IPS-15b (cell line): ENCODE measurements around the gene PTK6.
"Not testable (repeated sequence)": the region's sequence is repeated elsewhere in the genome, so short reads cannot be mapped to it uniquely, and the experiment has no call there.

Source experiments
- H3K27me3 ChIP-seq: one replicate; pipeline ENCODE4 v1.6.1; 2013; ENCODE audit warnings: low read length; ENCODE audit not compliant: control insufficient read depth, insufficient read depth
- H3K36me3 ChIP-seq: one replicate; pipeline ENCODE4 v1.6.1; 2013; ENCODE audit warnings: low read length; ENCODE audit not compliant: control insufficient read depth, insufficient read depth
- H3K4me1 ChIP-seq: one replicate; pipeline ENCODE4 v1.6.1; 2013; ENCODE audit warnings: mild to moderate bottlenecking, low read length; ENCODE audit not compliant: control insufficient read depth, insufficient read depth
- H3K4me3 ChIP-seq: one replicate; pipeline ENCODE4 v1.5.1; 2013; ENCODE audit warnings: low read depth, low read length
- H3K9ac ChIP-seq: one replicate; pipeline ENCODE4 v1.6.1; 2013; ENCODE audit warnings: low read depth, mild to moderate bottlenecking, low read length
- H3K9me3 ChIP-seq: one replicate; pipeline ENCODE4 v1.6.1; 2013; ENCODE audit warnings: mild to moderate bottlenecking, low read length; ENCODE audit not compliant: control insufficient read depth, insufficient read depth

The PTK6 gene

GRCh38 chr20:63574156-63574828 is 37.1 kb upstream of the PTK6 start, which contains the start of gene HELZ2:
Gene HELZ2 (minus strand): TSS chr20:63574239. CDS start chr20:63572385, 1,854 bp downstream.
- peaks cover 2% of the 10 kb centered on the region for H3K4me1 ChIP-seq
- peaks cover 4% of the 10 kb centered on the region for H3K36me3 ChIP-seq
- H3K4me3 ChIP-seq, result peak within 1 kb of the TSS; percentile 72
- H3K9me3 ChIP-seq, result no peaks in the 10 kb centered on the region
- H3K9ac ChIP-seq, result peak within 1 kb of the TSS; percentile 24
- H3K27me3 ChIP-seq, result no peaks in the 10 kb centered on the region

- H3K27me3 ChIP-seq, result no peaks in the 10 kb centered on the region
- H3K9ac ChIP-seq, result no peak overlapping the region
- peak overlapping the region; percentile 72 for H3K4me3 ChIP-seq
- H3K36me3 ChIP-seq, result peaks cover 7% of the 10 kb centered on the region
- H3K4me1 ChIP-seq, result peaks cover 2% of the 10 kb centered on the region
- no peaks in the 10 kb centered on the region for H3K9me3 ChIP-seq
These were observed 36.5 kb upstream of the PTK6 start for GRCh38 chr20:63573647-63574131.

GRCh38 chr20:63572788-63573646 is 35.8 kb upstream of the PTK6 start:
- Histone ChIP-seq H3K27me3 (no peaks in the 10 kb centered on the region), H3K4me1 (peaks cover 2% of the 10 kb centered on the region), H3K9ac (no peak overlapping the region), H3K36me3 (peaks cover 12% of the 10 kb centered on the region), H3K9me3 (no peaks in the 10 kb centered on the region), H3K4me3 (peak overlapping the region; percentile 72)

GRCh38 chr20:63572071-63572787 is 35.1 kb upstream of the PTK6 start:
- H3K4me3 ChIP-seq, result no peak overlapping the region
- H3K9ac ChIP-seq, result no peak overlapping the region
- no peaks in the 10 kb centered on the region for H3K9me3 ChIP-seq
- H3K36me3 ChIP-seq, result peaks cover 13% of the 10 kb centered on the region
- H3K4me1 ChIP-seq, result peaks cover 2% of the 10 kb centered on the region
- no peaks in the 10 kb centered on the region for H3K27me3 ChIP-seq

- not testable (repeated sequence) for H3K4me1 ChIP-seq, H3K27me3 ChIP-seq, H3K9ac ChIP-seq, H3K9me3 ChIP-seq, H3K4me3 ChIP-seq
- H3K36me3 ChIP-seq, result peaks cover 13% of the 10 kb centered on the region
These were observed 33.9 kb upstream of the PTK6 start for GRCh38 chr20:63571087-63571478.

GRCh38 chr20:63570281-63571086 is 33.3 kb upstream of the PTK6 start:
- Histone ChIP-seq H3K4me3 (no peak overlapping the region), H3K36me3 (peaks cover 17% of the 10 kb centered on the region), H3K9me3 (no peaks in the 10 kb centered on the region), H3K27me3 (no peaks in the 10 kb centered on the region), H3K4me1 (peaks cover 2% of the 10 kb centered on the region), H3K9ac (no peak overlapping the region)

- H3K27me3 ChIP-seq, result no peaks in the 10 kb centered on the region
- no peak overlapping the region for H3K9ac ChIP-seq
- no peaks in the 10 kb centered on the region for H3K4me1 ChIP-seq
- H3K4me3 ChIP-seq, result no peak overlapping the region
- peaks cover 24% of the 10 kb centered on the region for H3K36me3 ChIP-seq
- no peaks in the 10 kb centered on the region for H3K9me3 ChIP-seq
These were observed 32.1 kb upstream of the PTK6 start for GRCh38 chr20:63568986-63569949.

- Histone ChIP-seq H3K9me3 (no peaks in the 10 kb centered on the region), H3K27me3 (no peaks in the 10 kb centered on the region), H3K4me3 (no peak overlapping the region), H3K4me1 (no peaks in the 10 kb centered on the region), H3K9ac (no peak overlapping the region), H3K36me3 (peaks cover 33% of the 10 kb centered on the region)
These were observed 31.2 kb upstream of the PTK6 start for GRCh38 chr20:63568170-63568981.

- Histone ChIP-seq H3K4me3 (no peak overlapping the region), H3K9me3 (no peaks in the 10 kb centered on the region)
These were observed 30.4 kb upstream of the PTK6 start for GRCh38 chr20:63567386-63568169.

More at GRCh38 chr20:63567386-63568169, 30.4 kb upstream of the PTK6 start:
- Histone ChIP-seq H3K9ac (no peak overlapping the region), H3K4me1 (no peaks in the 10 kb centered on the region), H3K36me3 (peaks cover 33% of the 10 kb centered on the region), H3K27me3 (no peaks in the 10 kb centered on the region)
